T1000 (cell line): ENCODE data around the gene TMEM139.
A peak's percentile ranks its signal among the peaks of the same experiment; 100 is the strongest.

ENCODE experiments used
- DNase-seq: peaks from one replicate; lab custom pipeline; 2025; ENCODE audit warnings: mixed read lengths; lab: John Stamatoyannopoulos, UW

Gene TMEM139

DNA sequence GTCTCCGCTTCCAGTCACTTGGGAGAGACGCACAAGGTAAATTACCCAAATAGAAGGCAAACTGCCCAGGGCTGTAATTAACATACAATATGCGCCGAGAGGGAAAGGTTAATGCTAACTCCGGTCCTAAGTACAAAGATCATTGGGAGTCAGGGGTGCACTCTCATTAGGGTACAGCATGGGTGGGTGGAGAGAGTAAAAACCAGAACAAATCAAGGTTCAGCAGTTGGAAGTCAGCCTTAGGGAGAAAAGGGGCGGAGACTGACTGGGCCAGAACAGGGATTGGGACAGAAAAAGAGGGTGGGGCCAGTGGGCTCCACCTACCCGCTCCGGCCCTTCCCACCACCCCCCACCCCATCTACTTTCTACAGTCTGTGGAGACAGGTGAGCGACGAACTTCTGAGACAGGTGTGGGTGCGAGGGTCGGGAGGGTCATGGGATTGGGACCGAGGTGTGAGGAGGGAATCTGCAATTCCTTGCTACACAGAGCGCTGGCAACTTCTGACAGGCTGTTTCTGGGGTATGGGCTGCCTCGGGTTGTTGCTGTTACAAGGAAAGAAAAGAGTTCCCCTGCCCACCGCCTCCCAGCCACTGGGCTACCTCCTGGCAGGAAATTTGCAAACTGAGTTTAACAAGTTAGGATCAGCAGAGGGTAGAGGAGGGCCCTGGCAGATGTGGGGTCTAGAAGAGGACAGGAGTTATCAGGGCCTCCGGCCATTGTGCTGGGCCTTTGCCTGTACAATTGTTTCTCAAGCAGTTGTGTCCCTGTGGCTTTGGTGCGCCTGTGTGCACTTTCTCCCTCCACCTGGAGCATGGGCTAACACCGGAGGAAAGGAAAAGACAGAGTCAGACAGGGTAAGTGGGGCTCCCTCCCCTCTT is at the start of gene TMEM139:
TSS of gene TMEM139 (plus strand) at position 368 of the 879 bp plus-strand sequence. CDS start 1,000 bp downstream, outside the sequence.
- no peak for DNase-seq

GRCh38 chr7:143235561-143235960 is 49.2 kb upstream of the TMEM139 start:
- no peak for DNase-seq

GRCh38 chr7:143236408-143236990 is 48.3 kb upstream of the TMEM139 start:
- DNase-seq, result no peak

GRCh38 chr7:143237366-143237765 is 47.4 kb upstream of the TMEM139 start:
- no peak for DNase-seq

DNA sequence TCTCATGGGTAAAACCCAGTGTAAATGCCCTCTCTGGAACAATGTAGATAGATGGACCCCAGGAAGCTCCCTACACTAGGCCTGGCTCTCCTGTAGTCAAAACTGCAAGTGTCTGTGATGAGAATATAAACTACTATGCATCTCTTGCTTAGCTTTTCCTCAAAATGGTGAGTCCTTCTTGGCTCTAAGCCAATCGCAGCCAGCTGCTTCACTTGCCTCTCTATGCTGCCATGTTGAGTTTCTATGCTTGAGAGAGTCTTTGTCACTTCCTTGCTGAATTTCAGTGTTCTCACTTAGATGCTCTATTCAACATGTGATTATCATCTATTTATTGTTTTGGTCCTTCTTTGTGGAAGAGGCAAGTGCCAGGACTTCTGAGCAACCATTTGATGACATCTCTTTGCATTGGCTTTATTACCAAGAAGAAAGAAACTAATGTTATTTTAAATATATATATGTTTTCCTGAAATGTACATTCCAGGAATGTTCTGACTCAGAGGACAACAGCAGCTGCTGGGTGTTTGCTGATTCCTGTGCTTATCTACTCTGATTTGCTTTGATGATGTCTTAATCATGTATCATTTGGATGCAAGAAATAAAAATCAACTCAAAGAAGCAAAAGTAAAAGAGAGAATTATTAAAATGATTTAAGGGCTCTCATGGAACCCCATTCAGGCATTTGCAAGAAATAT is 46.3 kb upstream of the TMEM139 start:
- DNase-seq, result no peak

GRCh38 chr7:143239813-143240212 is 44.9 kb upstream of the TMEM139 start:
- no peak for DNase-seq

GRCh38 chr7:143240291-143241168 is 44.2 kb upstream of the TMEM139 start:
- peak; percentile 25 for DNase-seq

GRCh38 chr7:143242306-143242705 is 42.5 kb upstream of the TMEM139 start:
- DNase-seq, result no peak

GRCh38 chr7:143243111-143243510 is 41.6 kb upstream of the TMEM139 start:
- DNase-seq, result no peak

DNA sequence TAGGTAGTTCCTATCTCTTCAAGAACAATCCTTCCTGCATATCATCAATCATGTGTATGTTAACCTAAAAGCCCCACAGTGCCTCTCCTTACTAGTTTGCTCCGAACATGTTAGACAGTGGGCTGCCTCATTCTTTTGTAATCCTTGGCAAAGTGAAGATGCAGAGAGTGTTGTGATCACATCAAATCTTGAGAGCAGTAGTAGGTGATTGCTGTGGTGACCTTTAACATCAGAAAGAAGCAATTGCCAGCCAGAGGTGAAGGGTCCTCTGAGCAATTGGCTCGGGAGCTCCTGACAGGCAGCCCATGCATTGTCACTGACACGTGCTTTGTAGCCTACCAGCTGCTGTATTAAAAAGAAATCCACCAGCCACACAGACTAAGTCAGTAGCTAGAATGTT is 41.1 kb upstream of the TMEM139 start:
- DNase-seq, result no peak

- DNase-seq, result no peak
Observed at GRCh38 chr7:143244321-143244720, 40.4 kb upstream of the TMEM139 start.

DNA sequence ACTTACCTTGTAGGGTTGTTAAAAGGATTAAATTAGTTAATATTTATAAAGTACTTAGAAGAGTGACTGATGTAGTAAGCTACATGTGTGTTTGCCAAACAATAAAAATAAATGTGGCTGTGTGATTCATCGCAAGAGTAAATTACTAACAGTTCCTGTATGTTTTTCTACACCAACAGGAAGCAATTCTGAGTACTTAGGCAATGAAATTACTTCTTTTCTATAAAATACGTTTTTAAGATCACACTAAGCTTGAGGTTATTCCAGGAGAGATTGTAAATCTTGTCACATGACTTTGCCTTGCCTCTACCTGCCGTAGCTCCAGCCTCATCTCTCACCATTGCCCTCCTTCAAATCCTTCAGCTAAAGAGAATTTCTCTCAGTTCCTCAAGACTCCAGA is 39.6 kb upstream of the TMEM139 start:
- DNase-seq, result no peak

- DNase-seq, result no peak
Observed at GRCh38 chr7:143247372-143247771, 37.4 kb upstream of the TMEM139 start.

GRCh38 chr7:143248761-143249354 is 35.9 kb upstream of the TMEM139 start:
- no peak for DNase-seq

DNA sequence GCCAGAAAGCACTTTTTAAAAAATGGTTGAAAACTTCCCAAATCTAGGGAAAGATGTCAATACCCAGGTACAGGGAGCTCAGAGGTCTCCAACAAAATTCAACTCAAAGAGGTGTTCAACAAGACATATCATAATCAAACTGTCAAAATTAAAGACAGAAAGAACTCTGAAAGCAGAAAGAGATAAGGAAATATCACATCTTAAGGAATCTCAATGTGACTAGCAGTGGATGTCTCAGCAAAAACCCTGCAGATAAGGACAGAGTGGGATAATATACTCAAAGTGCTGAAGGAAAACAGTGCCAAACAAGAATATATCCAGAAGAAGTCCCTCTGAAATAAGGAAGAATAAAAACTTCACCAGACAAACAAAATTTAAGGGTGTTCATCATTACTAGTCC is 34.6 kb upstream of the TMEM139 start:
- DNase-seq, result no peak

- DNase-seq, result no peak
Observed at GRCh38 chr7:143250822-143251221, 33.9 kb upstream of the TMEM139 start.

- no peak for DNase-seq
Observed at GRCh38 chr7:143252006-143252405, 32.8 kb upstream of the TMEM139 start.

DNA sequence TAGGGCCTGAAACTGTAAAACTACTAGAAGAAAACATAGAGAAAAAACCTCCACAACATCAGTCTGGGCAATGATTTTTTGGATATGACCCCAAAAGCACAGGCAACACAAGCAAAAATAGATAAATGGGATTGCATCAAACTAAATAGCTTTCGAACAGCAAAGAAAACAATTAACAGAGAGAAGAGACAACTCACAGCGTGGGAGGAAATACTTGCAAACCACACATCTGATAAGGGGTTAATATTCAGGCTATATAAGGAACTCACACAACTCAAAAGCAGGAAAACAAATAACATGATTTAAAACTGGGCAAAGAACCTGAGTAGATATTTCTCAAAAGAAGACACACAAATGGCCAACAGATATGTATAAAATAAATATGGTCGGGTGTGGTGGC is 29.2 kb upstream of the TMEM139 start:
- no peak for DNase-seq

- no peak for DNase-seq
Observed at GRCh38 chr7:143256325-143256724, 28.4 kb upstream of the TMEM139 start.

GRCh38 chr7:143256932-143257331 is 27.8 kb upstream of the TMEM139 start:
- no peak for DNase-seq

- DNase-seq, result no peak
Observed at GRCh38 chr7:143257501-143257900, 27.3 kb upstream of the TMEM139 start.
